HCT116 (cell line): Measurements from ENCODE around the gene MRPS35. TPM values are rescaled to one million over a fixed set of nuclear protein-coding genes. Genes with fewer than 3 reads are reported as not detected.

Source experiments
- ATAC-seq: fragments of 200-7000 bp; cut with Tn5 transposase; 2 replicates; pipeline ENCODE4 v1.9.1; 2020; ENCODE audit warnings: mild to moderate bottlenecking, moderate library complexity
- BruUV-seq: library from RNA; stranded (reverse); fragments of 400-500 nt; replicated peaks from 2 replicates; lab custom pipeline; 2021; lab: Mats Ljungman, UMichigan
- CTCF ChIA-PET: fragments of 300-600 bp; sonication (Branson Sonifier 250); formaldehyde crosslinking; loops from one replicate; lab custom pipeline; 2021; ENCODE audit warnings: antibody characterized with exemption; lab: Charles Lee
- POLR2A ChIA-PET: fragments of 300-600, 350-600 bp; sonication (Branson Sonifier 250); formaldehyde crosslinking; loops from one replicate; lab custom pipeline; 2021; ENCODE audit warnings: antibody characterized with exemption; lab: Charles Lee
- RAD21 ChIA-PET, 2 experiments: fragments of 300-600 bp; sonication (Branson Sonifier 250); formaldehyde crosslinking; loops; one replicate each; lab custom pipeline; 2023; ENCODE audit warnings: low total read pairs in 2 of 2; ENCODE audit not compliant: uncharacterized antibody in 2 of 2, unreplicated experiment in 2 of 2, low non-redundant PET in 1 of 2; lab: Charles Lee
- DNase-seq: peaks from one replicate; pipeline ENCODE4 v3.0.0-alpha.2; 2010; ENCODE audit warnings: low read depth, low spot score
- H2AFZ ChIP-seq: fragments of 200-600 bp; shearing (Covaris generic), sonication (generic); 2 replicates; pipeline ENCODE4 v1.6.1; 2017; ENCODE audit warnings: low read depth, mixed run types, mixed read lengths, antibody characterized with exemption, low read length; ENCODE audit not compliant: poor library complexity, severe bottlenecking
- H3K27ac ChIP-seq: 2 replicates; pipeline ENCODE4 v1.5.1; 2012; ENCODE audit warnings: low read depth, low read length
- H3K27me3 ChIP-seq: fragments of 200-600 bp; sonication (generic); 2 replicates; pipeline ENCODE4 v1.6.1; 2016; ENCODE audit warnings: mixed run types, low read length, mixed read lengths; ENCODE audit not compliant: insufficient read depth
- H3K36me3 ChIP-seq, 2 experiments: fragments of 200-500 bp in 1 of 2; fragments of 200-600 bp in 1 of 2; sonication (Bioruptor generic) in 1 of 2; sonication (generic) in 1 of 2; 2 replicates each; pipeline versions ENCODE4 v1.5.1 to v1.6.1; 2014 to 2016; ENCODE audit warnings: low read length in 2 of 2, inconsistent platforms in 1 of 2, mixed read lengths in 1 of 2, mixed run types in 1 of 2; ENCODE audit not compliant: insufficient read depth in 2 of 2, control insufficient read depth in 1 of 2
- H3K4me1 ChIP-seq, 2 experiments: fragments of 200-600 bp in 1 of 2; sonication (generic) in 1 of 2; 2 replicates each; pipeline versions ENCODE4 v1.5.1 to v1.6.1; 2012 to 2017; ENCODE audit warnings: low read length in 2 of 2, inconsistent platforms in 1 of 2, mild to moderate bottlenecking in 1 of 2, mixed read lengths in 1 of 2, mixed run types in 1 of 2, moderate library complexity in 1 of 2; ENCODE audit not compliant: insufficient read depth in 2 of 2, control insufficient read depth in 1 of 2
- H3K4me2 ChIP-seq: fragments of 200-600 bp; sonication (generic); 2 replicates; pipeline ENCODE4 v1.6.1; 2017; ENCODE audit warnings: mixed run types, low read length, mixed read lengths
- H3K4me3 ChIP-seq, 2 experiments: fragments of 200-600 bp in 1 of 2; sonication (generic) in 1 of 2; replicated peaks in 1 of 2; 2 replicates each; pipeline ENCODE4 v1.5.1; 2011 to 2016; ENCODE audit warnings: low read length in 2 of 2, control low read depth in 1 of 2, low read depth in 1 of 2, mild to moderate bottlenecking in 1 of 2, mixed read lengths in 1 of 2, mixed run types in 1 of 2
- H3K79me2 ChIP-seq: fragments of 200-600 bp; sonication (generic); 2 replicates; pipeline ENCODE4 v1.6.1; 2017; ENCODE audit warnings: mild to moderate bottlenecking, mixed run types, low read length, moderate library complexity, mixed read lengths; ENCODE audit not compliant: insufficient read depth
- H3K9ac ChIP-seq: fragments of 200-600 bp; sonication (generic); 2 replicates; pipeline ENCODE4 v1.6.1; 2016; ENCODE audit warnings: low read length, mixed read lengths
- H3K9me2 ChIP-seq: fragments of 200-600 bp; sonication (generic), shearing (Covaris generic); 2 replicates; pipeline ENCODE4 v1.6.1; 2017; ENCODE audit warnings: mixed run types, mild to moderate bottlenecking, moderate library complexity; ENCODE audit not compliant: insufficient read depth
- H3K9me3 ChIP-seq, 2 experiments: fragments of 200-500 bp in 1 of 2; fragments of 200-600 bp in 1 of 2; sonication (Bioruptor generic) in 1 of 2; sonication (generic) in 1 of 2; 2 replicates each; pipeline ENCODE4 v1.6.1; 2014 to 2017; ENCODE audit warnings: low read length in 2 of 2, mixed read lengths in 2 of 2, inconsistent platforms in 1 of 2, low read depth in 1 of 2, mild to moderate bottlenecking in 1 of 2, mixed run types in 1 of 2, moderate library complexity in 1 of 2; ENCODE audit not compliant: control insufficient read depth in 1 of 2, insufficient read depth in 1 of 2
- H4K20me1 ChIP-seq: fragments of 200-600 bp; sonication (generic), shearing (Covaris generic); 2 replicates; pipeline ENCODE4 v1.6.1; 2017; ENCODE audit warnings: mixed run types, mild to moderate bottlenecking, moderate library complexity; ENCODE audit not compliant: insufficient read depth
- ATF3 ChIP-seq: IDR thresholded peaks from 2 replicates; pipeline ENCODE4 v1.6.1; 2012
- CEBPB ChIP-seq: IDR thresholded peaks from 2 replicates; pipeline ENCODE4 v1.6.1; 2012; ENCODE audit warnings: low read depth
- EGR1 ChIP-seq: IDR thresholded peaks from 2 replicates; pipeline ENCODE4 v1.6.1; 2012; ENCODE audit warnings: low read depth
- ELF1 ChIP-seq: IDR thresholded peaks from 2 replicates; pipeline ENCODE4 v1.6.1; 2012; ENCODE audit warnings: low read depth, borderline replicate concordance
- EZH2 ChIP-seq: fragments of 200-600 bp; sonication (generic); IDR thresholded peaks from 2 replicates; pipeline ENCODE4 v1.6.1; 2017; ENCODE audit warnings: antibody characterized with exemption, mixed run types
- POLR2AphosphoS5 ChIP-seq: IDR thresholded peaks from 2 replicates; pipeline ENCODE4 v1.6.1; 2011; ENCODE audit warnings: mild to moderate bottlenecking, low read depth, low read length, moderate library complexity
- REST ChIP-seq: IDR thresholded peaks from 2 replicates; pipeline ENCODE4 v1.6.1; 2012; ENCODE audit warnings: low read depth
- SP1 ChIP-seq: IDR thresholded peaks from 2 replicates; pipeline ENCODE4 v1.6.1; 2012; ENCODE audit warnings: low read depth
- ZFX ChIP-seq: fragments of 450-650 bp; IDR thresholded peaks from 2 replicates; pipeline ENCODE4 v1.6.1; 2017
- intact Hi-C: fragments of 100-400 bp; cut with micrococcal nuclease; formaldehyde crosslinking; loops from 2 replicates; pipeline ENCODE4 v1.10.0; 2022
- total RNA-seq: library from RNA; stranded (reverse); gene quantifications from one replicate; pipeline ENCODE4 v1.2.1, GENCODE V29; 2021; ENCODE audit not compliant: unreplicated experiment

Gene MRPS35
- total RNA-seq, 1 experiment from 2014 or later = 55.4 TPM

- Histone ChIP-seq H3K9me2 (no peaks in the 10 kb centered on the region), H3K9me3 (no peaks in the 10 kb centered on the region), H4K20me1 (no peaks in the 10 kb centered on the region)
- CTCF ChIA-PET = no interaction called here
- no peak for TF ChIP-seq SP1
- TF ChIP-seq REST = no peak
- TF ChIP-seq POLR2AphosphoS5 = no peak
- TF ChIP-seq CEBPB = no peak
- no peak for TF ChIP-seq EGR1
- no peak for TF ChIP-seq ZFX
- TF ChIP-seq EZH2 = no peak
- no peak for TF ChIP-seq ELF1
- TF ChIP-seq ATF3 = no peak
- TF ChIP-seq, all 23 proteins: peak for 0
- H3K4me1 ChIP-seq = no peaks in the 10 kb centered on the region
- intact Hi-C loops = no loop called here
- no peak overlapping the region for H2AFZ ChIP-seq
- RAD21 ChIA-PET = no interaction called here
- TSS peak; percentile 17 for BruUV-seq
- POLR2A ChIA-PET = no interaction called here
- H3K4me3 ChIP-seq = no peak overlapping the region
- H3K4me2 ChIP-seq = no peak overlapping the region
- no peak for DNase-seq
- no peak overlapping the region for H3K9ac ChIP-seq
- H3K27ac ChIP-seq = no peak overlapping the region
- H3K36me3 ChIP-seq = peaks cover 15 to 16% of the 10 kb centered on the region in 2 experiments; a peak in 3 of 4 replicates
- H3K79me2 ChIP-seq = no peaks in the 10 kb centered on the region
- H3K27me3 ChIP-seq = no peaks in the 10 kb centered on the region
- ATAC-seq = no peak
Observed at GRCh38 chr12:27801630-27802029, 91.0 kb downstream of the MRPS35 start.
